Body of pancreas (tissue), 4 donors: Measurements from ENCODE around the gene EBI3.

Experiments
- POLR2A ChIP-seq, 3 donors: fragments of 450-650 bp; IDR thresholded peaks; one replicate each; pipeline ENCODE4 v1.6.1; 2016; ENCODE audit warnings: antibody characterized with exemption in 3 of 3, mild to moderate bottlenecking in 2 of 3
- TF ChIP-seq, protein P1 (sequence below), 7 experiments: fragments of 450-650 bp in 4 of 7; fragments of 200-600 bp in 3 of 7; sonication (generic) in 3 of 7; IDR thresholded peaks; one replicate each; pipeline ENCODE4 v1.5.1; 2016 to 2019; ENCODE audit warnings: antibody characterized with exemption in 7 of 7

- TF ChIP-seq, protein P1, sequence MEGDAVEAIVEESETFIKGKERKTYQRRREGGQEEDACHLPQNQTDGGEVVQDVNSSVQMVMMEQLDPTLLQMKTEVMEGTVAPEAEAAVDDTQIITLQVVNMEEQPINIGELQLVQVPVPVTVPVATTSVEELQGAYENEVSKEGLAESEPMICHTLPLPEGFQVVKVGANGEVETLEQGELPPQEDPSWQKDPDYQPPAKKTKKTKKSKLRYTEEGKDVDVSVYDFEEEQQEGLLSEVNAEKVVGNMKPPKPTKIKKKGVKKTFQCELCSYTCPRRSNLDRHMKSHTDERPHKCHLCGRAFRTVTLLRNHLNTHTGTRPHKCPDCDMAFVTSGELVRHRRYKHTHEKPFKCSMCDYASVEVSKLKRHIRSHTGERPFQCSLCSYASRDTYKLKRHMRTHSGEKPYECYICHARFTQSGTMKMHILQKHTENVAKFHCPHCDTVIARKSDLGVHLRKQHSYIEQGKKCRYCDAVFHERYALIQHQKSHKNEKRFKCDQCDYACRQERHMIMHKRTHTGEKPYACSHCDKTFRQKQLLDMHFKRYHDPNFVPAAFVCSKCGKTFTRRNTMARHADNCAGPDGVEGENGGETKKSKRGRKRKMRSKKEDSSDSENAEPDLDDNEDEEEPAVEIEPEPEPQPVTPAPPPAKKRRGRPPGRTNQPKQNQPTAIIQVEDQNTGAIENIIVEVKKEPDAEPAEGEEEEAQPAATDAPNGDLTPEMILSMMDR (IDR thresholded peaks at IDR 0.05), result no peak
- no peak for TF ChIP-seq POLR2A (IDR thresholded peaks at IDR 0.05)
Observed at GRCh38 chr19:4201798-4202197, 27.5 kb upstream of the EBI3 start.
